Loucy (cell line): ENCODE data around the gene RTN4RL2.

Experiments used
- H2AFZ ChIP-seq: fragments of 200-600 bp; sonication (generic); 2 replicates; pipeline ENCODE4 v1.6.0; 2016; ENCODE audit warnings: antibody characterized with exemption, mild to moderate bottlenecking, low read length, moderate library complexity
- H3F3A ChIP-seq: fragments of 200-600 bp; 2 replicates; pipeline ENCODE4 v1.6.0; 2016; ENCODE audit warnings: antibody characterized with exemption, low read depth, mild to moderate bottlenecking
- H3K27me3 ChIP-seq: fragments of 200-600 bp; sonication (generic); 2 replicates; pipeline ENCODE4 v1.6.1; 2014; ENCODE audit warnings: low read length, mild to moderate bottlenecking; ENCODE audit not compliant: insufficient read depth, poor library complexity, severe bottlenecking
- H3K36me3 ChIP-seq: fragments of 200-600 bp; sonication (generic); 2 replicates; pipeline ENCODE4 v1.6.1; 2016; ENCODE audit warnings: low read length; ENCODE audit not compliant: insufficient read depth
- H3K4me1 ChIP-seq: fragments of 200-600 bp; sonication (generic); 2 replicates; pipeline ENCODE4 v1.5.1; 2014; ENCODE audit warnings: low read length, mild to moderate bottlenecking; ENCODE audit not compliant: insufficient read depth, poor library complexity, severe bottlenecking
- H3K4me2 ChIP-seq: fragments of 200-600 bp; sonication (generic); 2 replicates; pipeline ENCODE4 v1.6.0; 2014; ENCODE audit warnings: antibody characterized with exemption, low read length, low read depth, mild to moderate bottlenecking; ENCODE audit not compliant: poor library complexity, severe bottlenecking
- H3K4me3 ChIP-seq: fragments of 200-600 bp; sonication (generic); 2 replicates; pipeline ENCODE4 v1.5.1; 2014; ENCODE audit warnings: low read length, mild to moderate bottlenecking, mixed read lengths; ENCODE audit not compliant: poor library complexity, severe bottlenecking
- H3K79me2 ChIP-seq: fragments of 200-600 bp; sonication (generic); 2 replicates; pipeline ENCODE4 v1.6.1; 2014; ENCODE audit warnings: low read length; ENCODE audit not compliant: insufficient read depth
- H3K9ac ChIP-seq: fragments of 200-600 bp; sonication (generic); 2 replicates; pipeline ENCODE4 v1.6.0; 2014; ENCODE audit warnings: mild to moderate bottlenecking, low read depth, low read length, moderate library complexity; ENCODE audit not compliant: poor library complexity, severe bottlenecking
- H3K9me2 ChIP-seq: fragments of 200-600 bp; sonication (generic); replicated peaks from 2 replicates; pipeline ENCODE4 v1.6.1; 2016; ENCODE audit warnings: low read depth, low read length, mixed read lengths
- H3K9me3 ChIP-seq: fragments of 200-600 bp; sonication (generic); 2 replicates; pipeline ENCODE4 v1.6.1; 2014; ENCODE audit warnings: mild to moderate bottlenecking, antibody characterized with exemption, low read length, low read depth; ENCODE audit not compliant: insufficient read depth
- H4K20me1 ChIP-seq: fragments of 200-600 bp; sonication (generic); 2 replicates; pipeline ENCODE4 v1.6.0; 2014; ENCODE audit warnings: antibody characterized with exemption, low read length, mild to moderate bottlenecking; ENCODE audit not compliant: insufficient read depth, poor library complexity, severe bottlenecking
- CTCF ChIP-seq: fragments of 200-600 bp; sonication (generic); conservative IDR thresholded peaks from 2 replicates; pipeline ENCODE4 v1.5.1; 2014; ENCODE audit warnings: mild to moderate bottlenecking, antibody characterized with exemption, low read length
- EZH2phosphoT487 ChIP-seq: fragments of 200-600 bp; IDR thresholded peaks from 2 replicates; pipeline ENCODE4 v1.6.1; 2018; ENCODE audit warnings: antibody characterized with exemption, mild to moderate bottlenecking, moderate library complexity, borderline replicate concordance

RTN4RL2 gene

GRCh38 chr11:57515332-57516060 lies 55.2 kb downstream of the RTN4RL2 start, which contains the start of gene SLC43A1:
Gene SLC43A1 (minus strand): TSS chr11:57515702. CDS start chr11:57514111, 1,591 bp downstream.
- peak within 1 kb of the TSS; percentile 97 for H2AFZ ChIP-seq
- no peaks in the 10 kb centered on the region for H3K9me3 ChIP-seq
- H3K4me1 ChIP-seq = peaks cover 40% of the 10 kb centered on the region
- no peaks in the 10 kb centered on the region for H3K9me2 ChIP-seq
- no peaks in the 10 kb centered on the region for H3K36me3 ChIP-seq
- no peak for TF ChIP-seq EZH2phosphoT487
- no peak; the same call in 1 of the 2 replicates for TF ChIP-seq CTCF
- peak within 1 kb of the TSS; percentile 84 for H3K9ac ChIP-seq
- H3K27me3 ChIP-seq = no peaks in the 10 kb centered on the region
- peaks cover 4% of the 10 kb centered on the region for H4K20me1 ChIP-seq
- H3K4me2 ChIP-seq = peak within 1 kb of the TSS; percentile 96
- 0 out of 2 replicates have a peak, but pooled peaks cover 12% of the 10 kb centered on the region for H3F3A ChIP-seq
- peak within 1 kb of the TSS; percentile 98 for H3K4me3 ChIP-seq
- peaks cover 32% of the 10 kb centered on the region for H3K79me2 ChIP-seq

- no peaks in the 10 kb centered on the region for H3K36me3 ChIP-seq
- no peaks in the 10 kb centered on the region for H3K27me3 ChIP-seq
- no peaks in the 10 kb centered on the region for H3K9me2 ChIP-seq
- H4K20me1 ChIP-seq = peaks cover 4% of the 10 kb centered on the region
- H2AFZ ChIP-seq = peak overlapping the region; percentile 97
- no peak for TF ChIP-seq EZH2phosphoT487
- no peak for TF ChIP-seq CTCF
- H3K9me3 ChIP-seq = no peaks in the 10 kb centered on the region
- peak overlapping the region; percentile 84 for H3K9ac ChIP-seq
- H3K4me1 ChIP-seq = peaks cover 40% of the 10 kb centered on the region
- H3K79me2 ChIP-seq = peaks cover 32% of the 10 kb centered on the region
- peak overlapping the region; percentile 96 for H3K4me2 ChIP-seq
- H3F3A ChIP-seq = 0 out of 2 replicates have a peak, but pooled peaks cover 12% of the 10 kb centered on the region
- H3K4me3 ChIP-seq = peak overlapping the region; percentile 98
Measured at GRCh38 chr11:57516061-57516443, 55.7 kb downstream of the RTN4RL2 start.

GRCh38 chr11:57521116-57521515 lies 60.8 kb downstream of the RTN4RL2 start:
- Histone ChIP-seq H4K20me1 (no peaks in the 10 kb centered on the region), H3K9ac (no peak overlapping the region), H2AFZ (no peak overlapping the region), H3K4me2 (no peak overlapping the region), H3K79me2 (peaks cover 1% of the 10 kb centered on the region; the same call in 1 of the 2 replicates), H3K9me3 (no peaks in the 10 kb centered on the region), H3F3A (no peaks in the 10 kb centered on the region), H3K36me3 (no peaks in the 10 kb centered on the region), H3K4me1 (peaks cover 2% of the 10 kb centered on the region), H3K27me3 (no peaks in the 10 kb centered on the region), H3K4me3 (no peak overlapping the region), H3K9me2 (no peaks in the 10 kb centered on the region)
- TF ChIP-seq CTCF = no peak
- no peak for TF ChIP-seq EZH2phosphoT487
